Gastrocnemius medialis (tissue), 4 donors: Measurements from ENCODE around the gene BMPER. TPM values are rescaled to one million over a fixed set of nuclear protein-coding genes. Genes with fewer than 3 reads are reported as not detected.
A peak's percentile ranks its signal among the peaks of the same experiment; 100 is the strongest.

Experiments
- ATAC-seq, 2 donors: fragments of 150-250 bp; one replicate each; pipeline ENCODE4 v1.9.1; 2016
- DNase-seq, 2 donors: peaks; one replicate each; pipeline ENCODE4 v3.0.0-alpha.2; 2019
- H3K27ac ChIP-seq, 4 donors: fragments of 200-600 bp; sonication (generic); 1 replicate in 1 of 4; 2 replicates in 3 of 4; pipeline ENCODE4 v1.5.1; 2016 to 2018; ENCODE audit warnings: mild to moderate bottlenecking in 2 of 4, moderate library complexity in 1 of 4
- H3K27me3 ChIP-seq, 3 donors: fragments of 200-600 bp; sonication (generic) in 2 of 3; 1 replicate in 1 of 3; 2 replicates in 2 of 3; pipeline versions ENCODE4 v1.5.1 to v1.6.0; 2016 to 2019; ENCODE audit warnings: mild to moderate bottlenecking in 1 of 3, moderate library complexity in 1 of 3
- H3K36me3 ChIP-seq, 2 donors: fragments of 200-600 bp; sonication (generic) in 1 of 2; one replicate each; pipeline ENCODE4 v1.5.1; 2017 to 2018
- H3K4me1 ChIP-seq, 2 donors: fragments of 200-600 bp; sonication (generic) in 1 of 2; one replicate each; pipeline ENCODE4 v1.5.1; 2016 to 2017; ENCODE audit warnings: mild to moderate bottlenecking in 2 of 2
- H3K4me3 ChIP-seq, 4 donors: fragments of 200-600 bp; sonication (generic) in 3 of 4; 1 replicate in 1 of 4; 2 replicates in 3 of 4; pipeline ENCODE4 v1.5.1; 2016 to 2019; ENCODE audit warnings: mild to moderate bottlenecking in 2 of 4
- H3K9me3 ChIP-seq, 3 donors: fragments of 200-600 bp; sonication (generic) in 2 of 3; 1 replicate in 1 of 3; 2 replicates in 2 of 3; pipeline ENCODE4 v1.5.1; 2016 to 2019
- POLR2A ChIP-seq, 2 donors: fragments of 450-650 bp; IDR thresholded peaks; one replicate each; pipeline ENCODE4 v1.6.1; 2017; ENCODE audit warnings: antibody characterized with exemption in 2 of 2, mild to moderate bottlenecking in 2 of 2, moderate library complexity in 2 of 2
- in situ Hi-C, 4 donors: fragments of 200-750 bp; cut with MboI; loops; one replicate each; pipeline versions ENCODE4 v1.15.0 to v1.8.0; 2017; ENCODE audit warnings: low sequenced_read_pairs in 4 of 4
- intact Hi-C: fragments of 100-400 bp; cut with DNase I; formaldehyde crosslinking; loops from one replicate; pipeline ENCODE4 v1.15.1; 2023; ENCODE audit warnings: low total_unique reads
- total RNA-seq, 4 donors: library from RNA; depleted of rRNA; stranded (reverse); fragments of >200 nt; gene quantifications; one replicate each; pipeline versions ENCODE4 v1.1.0 to v1.2.3, GENCODE V29; 2016
- TF ChIP-seq, protein P1 (sequence below), 5 experiments: fragments of 450-650 bp in 3 of 5; fragments of 200-600 bp in 2 of 5; sonication (generic) in 2 of 5; IDR thresholded peaks in 4 of 5; conservative IDR thresholded peaks in 1 of 5; 1 replicate in 4 of 5; 2 replicates in 1 of 5; pipeline ENCODE4 v1.5.1; 2016 to 2019; ENCODE audit warnings: antibody characterized with exemption in 5 of 5, mild to moderate bottlenecking in 3 of 5, moderate library complexity in 3 of 5

BMPER gene
- total RNA-seq, 4 donors from 2014 or later = 1.7 to 11.0 (median 4.5) TPM

DNA sequence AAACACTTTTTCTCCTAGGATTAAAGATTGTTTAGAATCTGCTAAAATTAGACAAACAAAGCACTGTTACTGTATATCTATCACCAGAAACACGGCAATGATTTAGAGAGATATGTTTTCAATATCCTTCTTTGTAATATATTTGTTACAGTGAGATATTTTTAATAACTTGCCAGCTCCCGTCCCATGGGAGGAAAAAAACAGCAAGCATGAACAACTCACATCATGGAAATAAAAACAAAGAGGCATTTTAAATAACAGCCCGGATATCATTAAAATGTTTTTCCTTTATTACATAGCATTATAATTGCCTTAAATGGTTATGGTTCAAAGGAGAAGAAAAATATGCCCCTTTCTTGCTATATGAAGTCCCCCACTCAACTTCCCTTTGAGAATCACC, 272.1 kb downstream of the BMPER start:
- no peak for DNase-seq
- in situ Hi-C loops = no loop called here
- H3K36me3 ChIP-seq = no peaks in the 10 kb centered on the region
- intact Hi-C loops = no loop called here
- TF ChIP-seq, protein P1, sequence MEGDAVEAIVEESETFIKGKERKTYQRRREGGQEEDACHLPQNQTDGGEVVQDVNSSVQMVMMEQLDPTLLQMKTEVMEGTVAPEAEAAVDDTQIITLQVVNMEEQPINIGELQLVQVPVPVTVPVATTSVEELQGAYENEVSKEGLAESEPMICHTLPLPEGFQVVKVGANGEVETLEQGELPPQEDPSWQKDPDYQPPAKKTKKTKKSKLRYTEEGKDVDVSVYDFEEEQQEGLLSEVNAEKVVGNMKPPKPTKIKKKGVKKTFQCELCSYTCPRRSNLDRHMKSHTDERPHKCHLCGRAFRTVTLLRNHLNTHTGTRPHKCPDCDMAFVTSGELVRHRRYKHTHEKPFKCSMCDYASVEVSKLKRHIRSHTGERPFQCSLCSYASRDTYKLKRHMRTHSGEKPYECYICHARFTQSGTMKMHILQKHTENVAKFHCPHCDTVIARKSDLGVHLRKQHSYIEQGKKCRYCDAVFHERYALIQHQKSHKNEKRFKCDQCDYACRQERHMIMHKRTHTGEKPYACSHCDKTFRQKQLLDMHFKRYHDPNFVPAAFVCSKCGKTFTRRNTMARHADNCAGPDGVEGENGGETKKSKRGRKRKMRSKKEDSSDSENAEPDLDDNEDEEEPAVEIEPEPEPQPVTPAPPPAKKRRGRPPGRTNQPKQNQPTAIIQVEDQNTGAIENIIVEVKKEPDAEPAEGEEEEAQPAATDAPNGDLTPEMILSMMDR (IDR thresholded peaks at IDR 0.05 in 4 of 5, conservative IDR thresholded peaks at IDR 0.05 in 1 of 5) = no peak
- no peak for TF ChIP-seq POLR2A (IDR thresholded peaks at IDR 0.05)
- no peak for ATAC-seq
- peaks cover 0 to 23% of the 10 kb centered on the region in 2 donors for H3K4me1 ChIP-seq
- no peaks in the 10 kb centered on the region for H3K27me3 ChIP-seq
- no peaks in the 10 kb centered on the region for H3K9me3 ChIP-seq
- no peak overlapping the region for H3K27ac ChIP-seq
- no peak overlapping the region for H3K4me3 ChIP-seq

DNA sequence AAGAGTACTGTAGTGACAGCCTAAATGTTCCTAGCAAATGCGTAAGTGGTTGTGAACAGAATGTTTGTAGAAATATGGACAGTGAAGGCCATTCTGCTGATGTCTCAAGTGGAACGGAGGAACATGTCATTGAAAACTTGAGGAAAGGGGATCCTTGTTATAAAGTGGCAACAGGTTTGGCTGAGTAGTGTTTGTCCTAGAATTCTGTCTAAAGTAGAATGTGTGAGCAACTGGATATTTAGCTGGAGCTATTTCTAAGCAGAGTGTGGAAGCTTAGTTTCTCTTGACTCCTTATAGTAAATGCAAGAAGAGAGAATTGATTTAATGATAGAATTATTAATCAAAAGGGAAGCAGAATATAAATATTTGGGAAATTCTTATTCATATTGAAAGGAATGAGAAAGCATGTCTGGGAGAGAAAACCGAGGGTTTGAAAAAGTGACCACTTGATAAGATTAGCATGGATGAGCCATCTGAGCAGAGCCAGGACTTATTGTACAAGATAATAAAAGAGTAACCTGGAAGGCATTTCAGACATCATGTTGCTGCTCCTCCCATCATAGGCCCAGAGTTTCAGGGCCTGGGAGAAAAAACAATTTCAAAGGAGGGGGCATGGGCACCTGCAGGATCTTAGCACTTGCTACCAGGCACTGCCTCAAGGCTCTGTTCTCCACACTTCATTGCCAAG, 276.1 kb downstream of the BMPER start:
- TF ChIP-seq POLR2A (IDR thresholded peaks at IDR 0.05) = no peak
- TF ChIP-seq, protein P1 (IDR thresholded peaks at IDR 0.05 in 4 of 5, conservative IDR thresholded peaks at IDR 0.05 in 1 of 5) = no peak
- DNase-seq (no peak), ATAC-seq (peak; percentile 56 to 87)
- Histone ChIP-seq H3K4me3 (no peak overlapping the region), H3K27ac (peak overlapping the region in 3 of 4 donors; percentile 16 to 79 (median 22)), H3K4me1 (peaks cover 0 to 23% of the 10 kb centered on the region in 2 donors), H3K9me3 (no peaks in the 10 kb centered on the region), H3K36me3 (no peaks in the 10 kb centered on the region), H3K27me3 (no peaks in the 10 kb centered on the region)
- intact Hi-C loops (no loop called here), in situ Hi-C loops (no loop called here)

DNA sequence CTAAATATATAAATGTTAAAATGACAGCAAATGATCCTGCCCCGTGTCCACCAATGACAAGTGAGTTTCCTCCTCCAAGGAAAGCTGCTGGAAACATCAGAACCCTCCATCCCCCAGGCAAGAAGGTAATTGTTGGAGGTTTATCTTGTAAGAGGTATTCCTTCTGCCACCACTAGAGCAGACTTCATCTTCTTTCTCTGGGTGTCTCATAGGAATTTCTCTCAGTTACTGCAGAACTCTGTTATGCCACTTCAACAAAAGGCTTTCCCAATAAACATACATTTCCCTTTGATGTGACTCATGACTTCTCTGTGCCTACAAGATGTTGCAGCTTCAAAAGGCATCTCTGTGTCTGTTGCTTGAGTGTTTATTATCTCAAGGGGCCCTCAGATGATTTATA, 279.1 kb downstream of the BMPER start:
- in situ Hi-C loops (no loop called here), intact Hi-C loops (no loop called here)
- Histone ChIP-seq H3K27ac (no peak overlapping the region), H3K4me3 (no peak overlapping the region), H3K9me3 (no peaks in the 10 kb centered on the region), H3K27me3 (no peaks in the 10 kb centered on the region), H3K4me1 (peaks cover 0 to 25% of the 10 kb centered on the region in 2 donors), H3K36me3 (no peaks in the 10 kb centered on the region)
- TF ChIP-seq, protein P1 (IDR thresholded peaks at IDR 0.05 in 4 of 5, conservative IDR thresholded peaks at IDR 0.05 in 1 of 5) = peak in 1 of 5 experiments; percentile 12
- TF ChIP-seq POLR2A (IDR thresholded peaks at IDR 0.05) = no peak
- no peak for DNase-seq
- ATAC-seq = no peak

DNA sequence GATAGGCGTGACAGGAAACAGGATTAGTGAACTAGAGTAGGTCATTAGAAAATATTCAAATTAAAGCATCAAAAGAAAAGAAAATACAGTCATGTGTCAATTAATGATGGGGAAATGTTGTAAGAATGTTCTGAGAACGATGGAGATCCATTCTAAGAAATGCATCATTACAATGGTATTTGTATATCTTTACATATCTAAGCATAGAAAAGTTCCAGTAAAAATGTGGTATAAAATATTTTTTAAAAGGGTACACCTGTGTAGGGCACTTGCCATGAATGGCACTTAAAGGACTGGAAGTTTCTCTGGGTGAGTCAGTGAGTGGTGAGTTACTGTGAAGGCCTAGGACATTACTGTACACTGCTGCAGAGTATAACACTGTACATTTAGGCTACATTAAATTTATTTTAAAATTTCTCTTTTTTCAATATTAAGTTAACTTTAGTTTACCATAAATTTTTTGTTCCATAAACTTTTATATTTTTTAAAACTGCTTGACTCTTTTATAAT, 282.5 kb downstream of the BMPER start:
- in situ Hi-C loops (no loop called here), intact Hi-C loops (no loop called here)
- ATAC-seq (no peak), DNase-seq (no peak)
- H3K27me3 ChIP-seq = no peaks in the 10 kb centered on the region
- peaks cover 8 to 24% of the 10 kb centered on the region in 2 donors for H3K4me1 ChIP-seq
- no peaks in the 10 kb centered on the region for H3K9me3 ChIP-seq
- no peak for TF ChIP-seq POLR2A (IDR thresholded peaks at IDR 0.05)
- TF ChIP-seq, protein P1 (IDR thresholded peaks at IDR 0.05 in 4 of 5, conservative IDR thresholded peaks at IDR 0.05 in 1 of 5) = no peak
- no peaks in the 10 kb centered on the region for H3K36me3 ChIP-seq
- no peak overlapping the region for H3K4me3 ChIP-seq
- H3K27ac ChIP-seq = no peak overlapping the region
